ENCODE measurements around the gene NKD1.

The NKD1 gene

DNA sequence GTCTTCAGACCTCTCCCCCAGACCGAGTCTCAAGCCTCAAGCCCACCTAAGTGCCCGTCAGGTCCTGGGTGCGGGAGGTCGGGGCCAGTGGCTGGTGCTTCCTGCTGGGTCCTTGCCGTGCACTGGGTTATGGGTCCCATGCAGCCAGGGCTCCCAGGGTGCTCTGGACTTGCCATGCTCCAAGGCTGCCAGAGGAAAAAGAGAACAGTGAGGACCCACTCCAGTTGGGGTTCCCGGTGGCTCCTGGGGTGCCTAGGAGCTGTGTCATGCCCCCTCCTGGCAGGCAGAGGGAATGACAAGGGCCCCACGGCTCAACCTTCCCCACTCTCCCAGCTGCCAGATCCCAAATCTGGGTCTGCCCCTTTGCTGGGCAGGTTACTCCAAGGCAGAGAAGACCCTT is 129.2 kb downstream of the NKD1 start:
- DNase-seq: no peak

GRCh38 chr16:50678531-50678930 is 130.3 kb downstream of the NKD1 start:
- DNase-seq: peak in 1 of 2 donors; percentile 27

- no peak for DNase-seq
Observed at GRCh38 chr16:50679266-50679665, 131.1 kb downstream of the NKD1 start.

- no peak for DNase-seq
Observed at GRCh38 chr16:50679676-50680555, 131.7 kb downstream of the NKD1 start.

GRCh38 chr16:50680556-50680893 is 132.3 kb downstream of the NKD1 start:
- DNase-seq: no peak

- peak; percentile 69 to 81 for DNase-seq
Observed at GRCh38 chr16:50681021-50681885, 133.1 kb downstream of the NKD1 start, which contains the start of gene SNX20. Gene SNX20, minus strand, starts transcription at chr16:50681312. Its CDS starts 3,786 bp downstream, at chr16:50677526.

GRCh38 chr16:50683689-50684374 is 135.6 kb downstream of the NKD1 start:
- DNase-seq: peak; percentile 89 to 90

- DNase-seq: peak; percentile 70 to 83
Observed at GRCh38 chr16:50684823-50685461, 136.7 kb downstream of the NKD1 start.

GRCh38 chr16:50685462-50686063 is 137.4 kb downstream of the NKD1 start:
- peak; percentile 82 to 90 for DNase-seq

DNA sequence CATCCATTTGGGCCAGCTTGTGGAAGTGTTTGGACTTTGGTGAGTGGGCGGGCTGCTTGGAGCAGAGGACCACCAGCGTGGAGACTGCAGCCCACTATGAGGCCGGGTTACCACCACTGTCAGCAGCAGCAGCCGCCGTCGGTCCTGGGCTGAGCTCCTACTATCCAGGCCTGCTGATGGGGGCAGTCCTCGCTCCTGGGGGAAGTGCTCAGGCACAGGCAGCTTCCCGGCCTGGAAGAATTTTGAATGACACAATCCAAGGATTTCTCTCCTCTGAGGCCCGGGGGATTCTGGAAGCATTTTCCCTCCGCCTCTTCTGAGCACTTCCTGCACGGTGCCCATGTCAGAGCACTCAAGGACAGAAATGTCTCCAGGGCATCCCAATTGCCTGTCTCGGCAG is 139.9 kb downstream of the NKD1 start:
- no peak for DNase-seq

GRCh38 chr16:50688867-50689266 is 140.7 kb downstream of the NKD1 start:
- DNase-seq: peak; percentile 63 to 91

GRCh38 chr16:50690177-50690576 is 142.0 kb downstream of the NKD1 start:
- no peak for DNase-seq

- no peak for DNase-seq
Observed at GRCh38 chr16:50692644-50692998, 144.4 kb downstream of the NKD1 start.

- DNase-seq: peak; percentile 53
Observed at GRCh38 chr16:50692999-50693781, 145.0 kb downstream of the NKD1 start, which contains the start of gene NOD2. Gene NOD2, plus strand, starts transcription at chr16:50693606. Its CDS starts 5,890 bp downstream, at chr16:50699496.

- no peak for DNase-seq
Observed at GRCh38 chr16:50694206-50694605, 146.0 kb downstream of the NKD1 start.

GRCh38 chr16:50695017-50696000 is 147.1 kb downstream of the NKD1 start:
- DNase-seq: peak; percentile 87 to 92

DNA sequence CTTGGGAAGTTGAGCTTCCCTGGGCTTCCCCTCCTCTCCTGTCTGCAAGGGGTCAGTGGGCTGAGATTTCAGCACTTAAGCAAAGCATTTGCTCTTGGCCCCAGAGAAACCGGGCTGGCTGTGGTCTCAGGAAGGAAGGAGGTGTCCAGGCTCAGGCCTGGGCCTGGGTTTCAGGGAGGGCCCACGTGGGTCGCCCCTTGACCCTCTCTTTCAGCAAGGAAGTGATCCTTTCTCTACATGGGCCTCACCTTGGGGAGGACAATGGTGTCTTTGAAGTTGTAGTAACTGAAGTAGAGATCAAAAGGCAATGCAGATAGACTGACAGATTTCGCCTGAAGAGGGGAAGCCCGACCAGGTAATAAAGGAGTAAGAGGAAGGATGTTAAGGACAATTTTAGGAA is 147.9 kb downstream of the NKD1 start:
- no peak for DNase-seq

DNA sequence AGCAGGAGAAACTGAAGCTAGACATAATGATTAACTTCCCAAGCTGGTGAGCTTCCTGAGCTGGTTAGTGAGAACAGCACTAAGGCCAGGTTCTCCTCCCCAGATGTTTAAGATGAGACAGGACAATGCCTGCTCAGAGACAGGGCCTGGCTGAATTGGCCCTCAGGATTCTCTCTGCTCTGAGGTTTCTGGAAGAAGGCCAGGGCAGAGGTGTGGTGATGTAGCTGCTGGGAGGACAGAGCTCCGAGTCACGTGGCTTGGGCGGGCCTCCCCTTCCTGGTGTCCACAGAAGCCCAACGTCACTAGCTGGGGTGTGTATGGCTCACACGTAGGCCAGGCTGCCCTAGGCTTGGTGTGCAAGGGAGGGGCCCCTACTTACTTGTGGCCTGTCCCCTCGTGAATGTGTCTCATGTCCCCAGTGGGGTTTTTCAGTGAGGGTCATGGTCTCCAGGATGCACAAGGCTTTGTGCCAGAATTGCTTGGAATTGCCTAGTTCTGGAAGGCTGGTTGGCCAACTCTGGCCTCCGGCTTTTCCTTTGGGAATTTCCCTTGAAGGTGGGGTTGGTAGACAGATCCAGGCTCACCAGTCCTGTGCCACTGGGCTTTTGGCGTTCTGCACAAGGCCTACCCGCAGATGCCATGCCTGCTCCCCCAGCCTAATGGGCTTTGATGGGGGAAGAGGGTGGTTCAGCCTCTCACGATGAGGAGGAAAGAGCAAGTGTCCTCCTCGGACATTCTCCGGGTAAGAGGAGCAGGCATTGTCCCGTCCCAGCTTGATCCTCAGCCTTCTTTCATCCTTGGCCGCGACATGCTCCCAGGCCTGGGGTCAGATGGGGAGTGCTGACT is 148.6 kb downstream of the NKD1 start:
- peak; percentile 87 to 88 for DNase-seq

DNA sequence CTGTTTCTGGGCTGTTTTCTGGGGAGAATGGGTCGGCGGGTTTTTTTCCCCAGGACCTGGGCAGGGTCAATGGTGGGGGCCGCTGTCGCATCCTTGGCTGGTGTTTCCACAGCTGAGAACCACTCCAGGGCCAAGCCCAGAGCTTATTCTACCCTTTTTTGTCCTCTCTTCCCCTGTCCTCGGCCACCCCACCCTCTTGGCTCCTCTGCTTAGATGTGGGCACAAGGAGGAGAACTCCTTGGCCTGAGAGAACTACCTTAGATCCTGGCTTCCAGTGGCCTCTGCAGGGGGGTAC is 149.2 kb downstream of the NKD1 start:
- DNase-seq: no peak

Measured in inflammatory macrophage (primary cell).